ENCODE results near the gene EPN3. TPM values are rescaled to one million over a fixed set of nuclear protein-coding genes. Genes with fewer than 3 reads are reported as not detected.

Gene EPN3
- total RNA-seq, 1 donor from 2014 or later, result 1.5 TPM

DNA sequence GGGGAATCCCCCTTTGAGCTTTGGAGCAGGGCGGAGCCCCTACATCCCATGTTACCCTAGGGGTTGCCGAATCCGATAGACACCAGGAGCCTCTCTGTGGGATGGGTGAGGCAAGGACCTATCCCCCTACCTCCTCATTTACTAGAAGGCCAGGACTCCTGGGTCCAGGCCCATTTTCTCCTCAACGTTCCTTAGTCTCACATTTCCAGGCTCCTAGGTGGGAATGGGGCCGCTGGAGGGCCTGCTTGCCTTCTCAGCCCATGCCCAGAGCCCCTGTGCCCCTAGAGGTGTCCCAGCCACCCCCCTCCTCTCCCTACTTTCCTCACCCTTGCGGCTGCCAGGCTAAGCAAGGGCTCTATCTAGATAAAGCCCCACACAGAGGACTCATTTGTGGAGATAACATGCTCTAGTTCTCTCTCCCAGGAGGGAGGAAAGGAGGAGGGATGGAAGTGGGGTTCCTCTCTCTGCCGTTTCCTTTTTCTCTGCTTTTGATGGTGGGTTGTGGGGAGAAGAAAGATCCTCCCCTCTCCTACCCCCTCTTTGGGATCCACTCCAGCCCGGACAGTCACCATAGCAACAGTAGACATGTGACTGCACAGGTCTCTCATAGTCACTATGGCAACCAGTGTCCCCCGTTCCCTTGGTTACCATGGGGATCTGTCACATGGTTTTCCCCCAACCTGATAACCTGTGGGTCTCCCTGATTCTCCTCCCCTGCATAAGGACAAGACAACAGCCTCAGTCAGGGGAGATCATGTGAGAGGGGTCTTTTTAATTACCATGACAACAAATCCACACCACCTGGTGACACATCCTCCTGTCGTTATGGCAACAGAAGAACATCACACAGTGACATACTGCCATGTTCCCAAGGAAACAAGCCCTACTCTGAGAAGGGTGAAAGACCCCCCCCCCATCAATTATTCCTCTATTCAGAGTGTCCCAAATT, 33.1 kb downstream of the EPN3 start:
- peaks cover 54% of the 10 kb centered on the region for H3K27me3 ChIP-seq (ENCODE audit: low read depth)
- no peak for ATAC-seq

DNA sequence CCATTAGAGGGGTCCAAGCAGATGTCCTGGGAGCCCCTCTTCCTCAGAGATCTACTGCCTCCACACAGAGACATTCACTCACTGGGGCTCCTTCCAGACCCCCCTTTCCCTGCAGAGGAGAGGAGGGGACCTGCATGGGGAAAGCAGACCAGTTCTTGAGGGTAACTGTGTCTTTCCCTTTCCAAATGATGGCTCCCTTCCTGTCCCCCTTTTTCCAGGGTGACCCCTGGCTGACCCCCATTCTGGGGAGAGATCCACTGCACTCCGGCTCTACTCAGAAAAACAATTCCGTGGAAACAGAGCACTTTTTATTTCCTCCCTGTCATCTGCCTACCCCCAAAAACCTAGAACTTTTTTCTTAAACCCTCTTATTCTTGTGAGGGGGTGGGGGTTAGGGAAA, 34.4 kb downstream of the EPN3 start:
- Histone ChIP-seq H3K36me3 (no peaks in the 10 kb centered on the region), H3K4me3 (no peak overlapping the region), H3K27me3 (ENCODE audit: low read depth) (peaks cover 42% of the 10 kb centered on the region), H3K4me1 (peaks cover 7% of the 10 kb centered on the region), H3K27ac (no peak overlapping the region), H3K9me3 (no peaks in the 10 kb centered on the region)
- no peak for ATAC-seq
- intact Hi-C loops (cut with DNase I), result no loop called here
- TF ChIP-seq, protein P1, sequence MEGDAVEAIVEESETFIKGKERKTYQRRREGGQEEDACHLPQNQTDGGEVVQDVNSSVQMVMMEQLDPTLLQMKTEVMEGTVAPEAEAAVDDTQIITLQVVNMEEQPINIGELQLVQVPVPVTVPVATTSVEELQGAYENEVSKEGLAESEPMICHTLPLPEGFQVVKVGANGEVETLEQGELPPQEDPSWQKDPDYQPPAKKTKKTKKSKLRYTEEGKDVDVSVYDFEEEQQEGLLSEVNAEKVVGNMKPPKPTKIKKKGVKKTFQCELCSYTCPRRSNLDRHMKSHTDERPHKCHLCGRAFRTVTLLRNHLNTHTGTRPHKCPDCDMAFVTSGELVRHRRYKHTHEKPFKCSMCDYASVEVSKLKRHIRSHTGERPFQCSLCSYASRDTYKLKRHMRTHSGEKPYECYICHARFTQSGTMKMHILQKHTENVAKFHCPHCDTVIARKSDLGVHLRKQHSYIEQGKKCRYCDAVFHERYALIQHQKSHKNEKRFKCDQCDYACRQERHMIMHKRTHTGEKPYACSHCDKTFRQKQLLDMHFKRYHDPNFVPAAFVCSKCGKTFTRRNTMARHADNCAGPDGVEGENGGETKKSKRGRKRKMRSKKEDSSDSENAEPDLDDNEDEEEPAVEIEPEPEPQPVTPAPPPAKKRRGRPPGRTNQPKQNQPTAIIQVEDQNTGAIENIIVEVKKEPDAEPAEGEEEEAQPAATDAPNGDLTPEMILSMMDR (IDR thresholded peaks at IDR 0.05), result no peak
- DNase-seq, result no peak

More for the DNA sequence above, 33.1 kb downstream of the EPN3 start:
- Histone ChIP-seq H3K4me1 (peaks cover 16% of the 10 kb centered on the region), H3K36me3 (no peaks in the 10 kb centered on the region), H3K9me3 (no peaks in the 10 kb centered on the region), H3K4me3 (no peak overlapping the region), H3K27ac (no peak overlapping the region)
- no peak for DNase-seq
- intact Hi-C loops (cut with DNase I), result no loop called here
- TF ChIP-seq, protein P1 (IDR thresholded peaks at IDR 0.05), result no peak

DNA sequence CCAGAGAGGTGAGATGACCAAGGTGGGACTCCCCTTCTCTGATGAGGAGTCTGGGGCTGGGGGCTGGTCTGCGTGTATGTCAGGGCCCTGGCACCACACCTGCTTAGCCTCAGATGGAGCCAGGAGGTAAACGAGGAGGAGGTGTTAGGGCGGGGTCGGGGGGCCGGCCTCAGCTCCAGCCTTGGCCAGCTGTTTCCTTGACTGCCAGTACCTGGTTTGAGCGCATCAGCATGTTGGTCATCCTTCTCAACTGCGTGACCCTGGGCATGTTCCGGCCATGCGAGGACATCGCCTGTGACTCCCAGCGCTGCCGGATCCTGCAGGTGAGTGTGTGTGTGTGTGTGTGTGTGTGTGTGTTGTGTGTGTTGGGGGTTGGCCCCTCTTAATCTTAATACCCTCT, 36.1 kb downstream of the EPN3 start:
- TF ChIP-seq, protein P1 (IDR thresholded peaks at IDR 0.05), result no peak
- H3K4me1 ChIP-seq, result no peaks in the 10 kb centered on the region
- intact Hi-C loops (cut with DNase I), result no loop called here
- ATAC-seq, result no peak
- no peak overlapping the region for H3K4me3 ChIP-seq
- peaks cover 24% of the 10 kb centered on the region for H3K27me3 ChIP-seq (ENCODE audit: low read depth)
- H3K9me3 ChIP-seq, result no peaks in the 10 kb centered on the region
- no peak for DNase-seq
- no peak overlapping the region for H3K27ac ChIP-seq
- H3K36me3 ChIP-seq, result no peaks in the 10 kb centered on the region

DNA sequence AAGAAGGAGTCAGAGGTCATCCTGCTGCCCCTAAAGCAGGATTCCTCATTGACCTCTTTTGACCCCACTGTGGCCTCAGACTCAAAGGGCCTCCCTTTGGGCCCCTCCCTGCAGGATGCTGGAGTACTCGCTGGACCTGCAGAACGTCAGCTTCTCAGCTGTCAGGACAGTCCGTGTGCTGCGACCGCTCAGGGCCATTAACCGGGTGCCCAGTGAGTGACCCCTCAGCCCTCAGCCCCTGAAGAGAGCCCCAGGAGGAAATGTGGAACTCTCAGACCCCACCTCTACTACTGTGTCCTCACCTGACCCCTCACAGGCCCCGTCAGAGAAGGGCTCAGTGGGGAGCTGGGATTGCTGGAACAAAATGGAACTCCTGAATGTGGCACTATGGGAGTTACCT, 37.1 kb downstream of the EPN3 start:
- H3K9me3 ChIP-seq, result no peaks in the 10 kb centered on the region
- H3K4me3 ChIP-seq, result no peak overlapping the region

DNA sequence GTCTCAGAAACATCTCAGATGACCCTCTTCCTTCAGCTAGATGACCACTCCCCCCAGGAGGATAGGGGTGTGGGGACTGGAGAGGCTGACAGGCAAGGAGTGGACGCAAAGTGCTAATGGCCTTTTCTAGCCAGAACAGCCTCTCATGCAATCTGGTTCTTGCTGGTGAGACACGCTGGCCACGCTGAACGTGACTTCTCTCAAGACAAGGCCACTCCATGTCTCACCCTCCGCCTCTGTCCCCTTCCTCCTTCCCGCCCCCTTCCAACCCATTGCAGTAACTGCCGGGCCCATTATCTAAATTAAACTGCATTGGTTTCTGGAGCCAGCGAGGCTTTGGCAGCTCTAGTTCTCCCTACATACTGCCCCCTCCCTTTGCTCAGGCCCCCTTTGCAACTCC, 37.5 kb downstream of the EPN3 start:
- no peaks in the 10 kb centered on the region for H3K4me1 ChIP-seq
- H3K4me3 ChIP-seq, result no peak overlapping the region
- TF ChIP-seq, protein P1 (IDR thresholded peaks at IDR 0.05), result no peak
- no peaks in the 10 kb centered on the region for H3K9me3 ChIP-seq
- no peak for ATAC-seq
- intact Hi-C loops (cut with DNase I), result no loop called here
- DNase-seq, result no peak
- H3K27ac ChIP-seq, result no peak overlapping the region
- no peaks in the 10 kb centered on the region for H3K36me3 ChIP-seq
- H3K27me3 ChIP-seq (ENCODE audit: low read depth), result peaks cover 16% of the 10 kb centered on the region

More for the DNA sequence above, 37.1 kb downstream of the EPN3 start:
- Histone ChIP-seq H3K27ac (no peak overlapping the region), H3K36me3 (no peaks in the 10 kb centered on the region), H3K4me1 (no peaks in the 10 kb centered on the region), H3K27me3 (ENCODE audit: low read depth) (peaks cover 20% of the 10 kb centered on the region)
- TF ChIP-seq, protein P1 (IDR thresholded peaks at IDR 0.05), result no peak
- DNase-seq (no peak), ATAC-seq (no peak)
- intact Hi-C loops (cut with DNase I), result no loop called here

Measured in lower lobe of right lung (tissue), 2 donors.